SU-DHL-6 (cell line): ENCODE results near the gene STIMATE.

Source experiments
- H2AFZ ChIP-seq: fragments of 200-600 bp; sonication (generic); 2 replicates; pipeline ENCODE4 v1.6.1; 2014; ENCODE audit warnings: low read depth, mild to moderate bottlenecking, moderate library complexity, mixed read lengths, antibody characterized with exemption, low read length; ENCODE audit not compliant: severe bottlenecking
- H3F3A ChIP-seq: fragments of 200-600 bp; shearing (Covaris generic); 2 replicates; pipeline ENCODE4 v1.6.0; 2016; ENCODE audit warnings: antibody characterized with exemption, mild to moderate bottlenecking; ENCODE audit not compliant: insufficient read depth
- H3K27ac ChIP-seq: fragments of 200-600 bp; sonication (generic); 2 replicates; pipeline ENCODE4 v1.5.1; 2016; ENCODE audit warnings: low read depth, mild to moderate bottlenecking, low read length, moderate library complexity, mixed read lengths
- H3K27me3 ChIP-seq: fragments of 200-600 bp; sonication (generic), shearing (Covaris generic); 2 replicates; pipeline ENCODE4 v1.6.0; 2014; ENCODE audit warnings: mild to moderate bottlenecking, low read length
- H3K36me3 ChIP-seq: fragments of 200-600 bp; sonication (generic); 2 replicates; pipeline ENCODE4 v1.6.1; 2014; ENCODE audit warnings: mild to moderate bottlenecking, low read length, mixed read lengths
- H3K4me2 ChIP-seq: fragments of 300-600, 200-600 bp; shearing (Covaris generic), sonication (generic); 2 replicates; pipeline ENCODE4 v1.6.0; 2014; ENCODE audit warnings: low read length, low read depth, mild to moderate bottlenecking; ENCODE audit not compliant: poor library complexity, severe bottlenecking
- H3K4me3 ChIP-seq: fragments of 200-600 bp; sonication (generic); 2 replicates; pipeline ENCODE4 v1.5.1; 2014; ENCODE audit warnings: antibody characterized with exemption, low read length, mild to moderate bottlenecking, mixed read lengths; ENCODE audit not compliant: insufficient read depth, poor library complexity, severe bottlenecking
- H3K79me2 ChIP-seq: fragments of 200-600 bp; sonication (generic); 2 replicates; pipeline ENCODE4 v1.6.1; 2014; ENCODE audit warnings: mild to moderate bottlenecking, low read length, moderate library complexity; ENCODE audit not compliant: insufficient read depth
- H3K9ac ChIP-seq: fragments of 200-600 bp; sonication (generic); 2 replicates; pipeline ENCODE4 v1.7.0; 2014; ENCODE audit warnings: mild to moderate bottlenecking, low read length
- H3K9me2 ChIP-seq: fragments of 200-600 bp; sonication (generic); replicated peaks from 2 replicates; pipeline ENCODE4 v1.6.1; 2014; ENCODE audit warnings: low read length; ENCODE audit not compliant: insufficient read depth
- H3K9me3 ChIP-seq: fragments of 200-600 bp; sonication (generic); 2 replicates; pipeline ENCODE4 v1.6.1; 2014; ENCODE audit warnings: low read length, mixed read lengths; ENCODE audit not compliant: insufficient read depth
- H4K20me1 ChIP-seq: fragments of 200-600 bp; sonication (generic); 2 replicates; pipeline ENCODE4 v1.6.1; 2014; ENCODE audit warnings: low read depth, mild to moderate bottlenecking, antibody characterized with exemption, low read length, moderate library complexity, mixed read lengths
- CTCF ChIP-seq: fragments of 200-600 bp; sonication (generic); IDR thresholded peaks from one replicate; pipeline ENCODE4 v1.5.1; 2017; ENCODE audit warnings: antibody characterized with exemption, mild to moderate bottlenecking, low read length, moderate library complexity; ENCODE audit not compliant: insufficient read depth, poor library complexity, severe bottlenecking
- EZH2phosphoT487 ChIP-seq: fragments of 200-600 bp; sonication (generic), shearing (Covaris generic); conservative IDR thresholded peaks from 2 replicates; pipeline ENCODE4 v1.6.1; 2018; ENCODE audit warnings: mild to moderate bottlenecking, antibody characterized with exemption, low read length, moderate library complexity, mixed read lengths

STIMATE gene

DNA sequence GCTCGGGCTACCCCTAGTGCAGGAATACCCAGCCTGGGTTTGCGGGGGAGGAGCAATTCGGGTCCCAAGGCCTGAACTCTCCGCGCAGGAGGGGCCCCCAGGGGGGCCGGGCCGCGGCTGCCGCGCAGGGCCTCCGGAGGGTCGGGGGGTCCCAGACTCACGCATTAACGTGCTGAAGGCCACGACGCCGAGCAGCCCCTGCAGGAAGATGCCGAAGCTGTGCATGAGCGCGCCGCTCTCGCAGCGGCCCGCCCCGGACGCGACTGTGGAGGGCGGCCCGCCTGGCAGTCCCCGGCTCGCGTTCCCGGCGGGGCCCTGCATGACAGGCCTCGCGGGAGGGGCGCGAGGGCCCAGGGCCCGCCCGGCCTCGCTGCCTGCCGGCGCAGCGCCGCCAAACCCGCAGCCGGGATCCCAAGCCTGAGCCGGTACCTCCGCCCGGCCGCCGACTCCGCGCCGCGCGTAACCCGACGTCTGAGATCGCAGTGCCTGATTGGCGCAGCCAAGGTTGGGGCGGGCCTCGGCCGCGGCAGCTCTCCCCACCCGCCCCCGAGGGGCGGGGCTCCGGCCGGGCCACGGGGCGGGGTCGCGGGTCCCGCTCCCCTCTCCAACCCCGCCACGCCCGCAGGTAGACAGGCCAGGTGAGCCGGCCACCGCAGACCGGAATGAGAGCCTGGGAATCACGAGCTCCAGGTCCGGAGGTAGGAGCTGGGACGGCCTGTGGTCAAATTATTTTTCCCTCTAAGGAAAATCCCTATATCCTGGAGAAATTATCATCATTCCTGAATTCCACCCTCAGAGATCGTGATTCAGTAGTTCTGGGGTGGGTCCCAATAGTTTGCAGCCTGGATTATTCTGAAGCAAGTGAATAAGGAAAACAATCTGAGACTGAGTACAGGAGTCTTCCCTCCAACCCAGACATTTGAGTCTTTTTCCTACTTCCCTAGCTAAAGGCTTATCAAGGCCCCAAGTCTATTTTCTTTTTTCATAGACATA is at the start of gene STIMATE:
Gene STIMATE (minus strand): TSS at position 419 of the 993 bp plus-strand sequence. CDS start 98 bp downstream, at position 321.
- TF ChIP-seq CTCF (no peak), EZH2phosphoT487 (no peak)
- H3K9me3 ChIP-seq = no peaks in the 10 kb centered on the region
- H3K79me2 ChIP-seq = no peaks in the 10 kb centered on the region
- H2AFZ ChIP-seq = peak within 1 kb of the TSS; percentile 78
- H3F3A ChIP-seq = no peaks in the 10 kb centered on the region
- H3K4me3 ChIP-seq = peak within 1 kb of the TSS; percentile 75
- no peaks in the 10 kb centered on the region for H3K9me2 ChIP-seq
- H3K9ac ChIP-seq = peak within 1 kb of the TSS; percentile 73
- H3K4me2 ChIP-seq = peak within 1 kb of the TSS; percentile 80
- H4K20me1 ChIP-seq = no peaks in the 10 kb centered on the region
- no peaks in the 10 kb centered on the region for H3K27me3 ChIP-seq
- H3K27ac ChIP-seq = no peak within 1 kb of the TSS
- H3K36me3 ChIP-seq = no peaks in the 10 kb centered on the region

- no peak overlapping the region for H2AFZ ChIP-seq
- 0 out of 2 replicates have a peak, but pooled peaks cover 8% of the 10 kb centered on the region for H3F3A ChIP-seq
- no peaks in the 10 kb centered on the region for H3K9me2 ChIP-seq
- no peaks in the 10 kb centered on the region for H3K27me3 ChIP-seq
- peaks cover 3% of the 10 kb centered on the region; the same call in 1 of the 2 replicates for H3K36me3 ChIP-seq
- H3K9ac ChIP-seq = no peak overlapping the region
- no peaks in the 10 kb centered on the region for H3K79me2 ChIP-seq
- TF ChIP-seq CTCF (no peak), EZH2phosphoT487 (no peak)
- H3K9me3 ChIP-seq = no peaks in the 10 kb centered on the region
- H3K27ac ChIP-seq = no peak overlapping the region
- no peaks in the 10 kb centered on the region for H4K20me1 ChIP-seq
- H3K4me3 ChIP-seq = no peak overlapping the region
- no peak overlapping the region for H3K4me2 ChIP-seq
Measured at GRCh38 chr3:52939600-52939999, 42.3 kb upstream of the STIMATE start.

GRCh38 chr3:52934630-52935530 is 37.5 kb upstream of the STIMATE start:
- no peaks in the 10 kb centered on the region for H3K79me2 ChIP-seq
- no peaks in the 10 kb centered on the region for H3K27me3 ChIP-seq
- no peak overlapping the region for H3K4me2 ChIP-seq
- H3F3A ChIP-seq = peaks cover 16% of the 10 kb centered on the region; the same call in 1 of the 2 replicates
- peaks cover 10% of the 10 kb centered on the region; the same call in 1 of the 2 replicates for H3K36me3 ChIP-seq
- no peak overlapping the region for H3K4me3 ChIP-seq
- no peaks in the 10 kb centered on the region for H3K9me3 ChIP-seq
- H3K9me2 ChIP-seq = no peaks in the 10 kb centered on the region
- no peak overlapping the region for H3K9ac ChIP-seq
- no peak overlapping the region for H3K27ac ChIP-seq
- H2AFZ ChIP-seq = no peak overlapping the region
- TF ChIP-seq EZH2phosphoT487 (no peak), CTCF (peak; percentile 63)
- H4K20me1 ChIP-seq = no peaks in the 10 kb centered on the region
